HG03442 (cell line): Measurements from ENCODE around the gene PGP.

ENCODE experiments used
- ATAC-seq: cut with Tn5 transposase; IDR thresholded peaks from one replicate; pipeline ENCODE4 v1.9.1; 2021; ENCODE audit warnings: mild to moderate bottlenecking, moderate library complexity; ENCODE audit not compliant: unreplicated experiment

PGP gene

DNA sequence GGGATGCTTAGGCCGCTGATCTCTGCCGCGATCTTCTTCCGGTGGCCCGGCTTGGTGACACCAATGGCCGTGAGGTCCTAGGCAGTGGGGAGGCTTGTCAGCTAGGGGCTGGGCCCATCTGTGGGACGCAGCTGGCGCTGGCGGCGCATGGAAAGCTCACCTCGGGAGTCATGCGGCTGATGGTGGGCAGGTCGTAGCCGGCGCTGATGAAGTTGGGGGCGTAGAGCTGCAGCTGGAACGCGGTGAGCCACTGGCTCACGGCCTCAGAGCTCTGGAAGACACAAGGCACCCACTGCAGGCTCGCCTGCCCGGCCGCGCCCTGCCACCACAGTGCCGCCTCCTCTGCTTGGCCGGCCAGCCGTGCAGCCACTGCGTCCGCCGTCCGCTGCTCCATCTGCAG lies 31.0 kb downstream of the PGP start:
- ATAC-seq: no peak

DNA sequence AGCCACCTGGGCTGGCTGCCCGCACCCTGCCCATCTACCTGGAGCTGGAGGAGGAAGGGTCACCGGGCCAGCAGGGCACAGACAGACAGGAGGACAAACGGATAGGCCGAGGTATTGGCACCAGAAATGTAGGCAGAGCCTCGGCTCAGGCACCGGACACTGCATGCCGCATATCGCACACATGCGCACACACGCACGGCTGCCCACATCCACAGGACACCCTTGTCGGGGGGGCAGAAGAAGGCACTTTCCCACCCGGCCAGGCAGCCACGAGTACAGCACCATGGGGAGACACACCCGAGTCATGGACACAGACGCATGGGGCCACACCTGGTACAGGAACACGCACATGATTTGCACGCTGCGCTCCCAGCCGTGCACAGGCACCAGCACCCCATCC lies 32.7 kb downstream of the PGP start:
- no peak for ATAC-seq

DNA sequence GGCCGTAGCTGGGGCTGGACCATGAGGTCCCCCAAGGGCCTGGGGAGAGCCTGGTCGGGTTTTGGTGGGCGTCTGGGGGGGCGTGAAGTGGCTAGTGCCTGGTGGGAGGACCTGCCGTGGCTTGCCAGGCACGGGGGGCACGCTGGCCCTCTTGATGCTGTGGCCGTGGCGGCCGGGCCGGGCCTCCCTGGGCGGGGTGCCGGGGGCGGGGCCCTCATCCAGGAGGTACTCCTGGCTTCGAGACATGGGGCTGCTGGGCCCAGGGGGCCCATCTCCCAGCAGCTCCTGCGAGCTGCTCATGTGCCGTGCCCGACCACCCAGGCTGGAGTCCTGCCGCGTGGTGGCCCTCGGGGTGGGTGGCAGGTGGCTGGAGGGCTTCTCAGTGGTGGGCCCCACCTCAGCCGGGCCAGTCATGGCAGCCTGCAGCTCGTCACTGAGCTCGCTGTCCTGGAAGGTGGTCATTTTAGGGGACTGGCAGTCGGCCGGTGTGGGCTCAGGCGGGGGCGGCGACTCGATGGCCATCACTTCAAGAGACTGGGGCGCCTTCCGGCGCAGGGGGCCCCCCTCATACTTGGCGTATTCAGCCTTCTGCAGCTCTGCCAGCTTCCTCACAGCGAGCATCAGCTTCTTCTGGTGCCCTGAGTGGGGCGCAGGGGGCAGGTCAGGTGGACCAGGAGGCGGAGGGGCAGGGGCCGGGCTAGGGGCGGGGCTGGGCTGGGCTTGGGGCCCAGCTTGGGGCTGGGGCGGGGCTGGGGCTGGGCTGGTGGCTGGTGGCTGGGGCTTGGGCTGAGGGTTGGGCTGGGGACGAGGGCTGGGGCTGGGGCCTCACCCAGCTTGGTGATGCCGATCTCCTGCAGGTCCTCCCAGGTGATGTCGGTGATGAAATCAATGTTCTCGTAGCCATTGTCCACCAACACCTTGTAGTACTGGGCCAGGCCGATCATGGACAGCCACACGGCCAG lies 33.4 kb downstream of the PGP start:
- no peak for ATAC-seq

DNA sequence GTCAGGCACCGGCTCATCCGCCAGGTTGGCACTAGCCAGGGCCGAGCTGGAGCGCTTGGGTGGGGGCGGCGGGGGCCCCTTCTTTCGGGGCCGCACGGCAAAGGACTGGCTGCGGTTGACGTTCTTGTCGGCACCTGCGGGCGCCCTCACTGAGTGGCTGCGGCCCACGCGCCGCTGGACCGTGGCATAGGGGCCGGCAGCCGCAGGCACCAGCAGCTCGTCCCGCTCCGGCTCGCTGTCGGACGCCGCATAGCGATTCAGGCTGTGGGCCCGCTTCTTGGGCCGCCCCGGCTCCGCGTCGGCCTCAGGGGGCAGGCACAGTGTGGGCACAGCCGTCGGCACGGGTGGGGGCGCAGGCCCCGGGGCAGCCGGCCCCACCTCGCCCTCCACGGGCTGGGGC lies 34.2 kb downstream of the PGP start:
- ATAC-seq: no peak

DNA sequence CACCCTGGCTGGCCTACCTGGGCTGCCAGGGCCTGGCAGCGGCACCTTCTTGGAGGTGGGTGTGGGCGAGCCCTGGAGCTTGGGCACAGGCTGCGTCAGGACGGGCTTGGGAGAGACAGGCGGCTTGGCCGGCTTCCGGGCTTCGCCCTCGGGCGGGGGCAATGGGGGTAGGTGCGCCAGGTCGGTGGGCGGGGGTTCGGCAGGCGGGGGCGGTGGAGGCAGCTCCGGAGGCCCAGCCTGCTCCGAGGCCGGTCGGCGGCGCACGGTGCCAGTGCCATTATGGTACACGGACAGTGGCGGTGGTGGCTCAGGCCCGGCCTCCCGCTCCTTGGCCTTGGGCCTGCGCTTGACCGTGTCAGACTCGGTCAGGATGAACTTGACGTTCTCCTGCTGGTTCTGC lies 35.1 kb downstream of the PGP start:
- ATAC-seq: no peak

DNA sequence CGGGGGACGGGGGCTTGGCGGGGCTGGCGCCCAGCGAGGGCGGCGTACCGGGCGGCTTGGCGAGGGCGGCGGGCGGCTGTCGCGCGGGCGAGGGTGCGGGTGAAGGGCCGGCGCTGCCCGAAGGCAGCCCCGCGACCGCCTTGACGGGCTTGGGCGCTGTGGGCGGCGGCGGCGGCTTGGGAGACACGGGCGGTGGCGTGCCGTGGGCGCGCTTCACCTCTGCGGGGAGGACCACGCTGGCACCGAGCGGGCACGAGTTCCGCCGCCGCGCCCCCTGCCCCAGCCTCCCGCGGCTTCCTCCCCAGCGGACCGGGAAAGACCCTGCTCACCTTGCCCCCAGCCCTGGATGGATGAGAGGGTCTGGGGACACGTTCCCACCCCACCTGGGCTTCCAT lies 35.5 kb downstream of the PGP start:
- no peak for ATAC-seq

DNA sequence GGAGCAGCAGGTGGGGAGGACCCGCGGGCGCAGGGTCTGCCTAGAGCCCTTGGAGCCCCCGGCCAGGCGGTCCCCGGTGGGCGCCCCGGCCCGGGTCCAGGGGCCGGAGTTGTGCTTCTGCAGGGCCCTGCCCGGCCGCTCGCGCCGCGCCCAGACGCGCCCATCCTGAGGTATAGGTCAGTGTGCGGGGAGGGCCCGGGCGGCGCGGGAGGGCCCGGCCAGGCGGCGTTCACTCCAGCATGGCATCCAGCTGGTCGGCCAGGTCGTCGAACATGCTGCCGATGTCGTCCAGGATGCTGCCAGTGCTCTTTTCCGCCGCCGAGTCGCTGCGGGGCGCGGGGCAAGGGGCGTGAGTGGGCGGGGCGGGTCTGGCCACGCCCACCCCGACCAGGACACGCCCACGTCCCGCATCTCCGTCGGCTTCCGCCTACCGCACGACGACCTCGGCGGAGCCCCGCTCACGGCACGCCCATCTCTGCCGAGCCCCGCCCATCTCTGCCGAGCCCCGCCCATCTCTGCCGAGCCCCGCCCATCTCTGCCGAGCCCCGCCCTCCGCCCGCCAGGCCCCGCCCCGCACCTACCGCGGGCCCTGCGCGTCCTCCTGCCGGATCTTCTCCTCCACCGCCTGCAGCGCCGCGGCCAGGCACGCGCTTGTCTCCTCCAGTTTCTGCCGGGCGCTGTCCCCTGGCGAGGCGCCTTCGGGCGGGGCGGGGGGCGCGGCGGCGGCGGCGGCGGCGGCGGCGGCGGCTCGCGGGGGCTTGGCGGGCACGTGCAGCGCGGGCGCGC lies 36.1 kb downstream of the PGP start:
- ATAC-seq: no peak

DNA sequence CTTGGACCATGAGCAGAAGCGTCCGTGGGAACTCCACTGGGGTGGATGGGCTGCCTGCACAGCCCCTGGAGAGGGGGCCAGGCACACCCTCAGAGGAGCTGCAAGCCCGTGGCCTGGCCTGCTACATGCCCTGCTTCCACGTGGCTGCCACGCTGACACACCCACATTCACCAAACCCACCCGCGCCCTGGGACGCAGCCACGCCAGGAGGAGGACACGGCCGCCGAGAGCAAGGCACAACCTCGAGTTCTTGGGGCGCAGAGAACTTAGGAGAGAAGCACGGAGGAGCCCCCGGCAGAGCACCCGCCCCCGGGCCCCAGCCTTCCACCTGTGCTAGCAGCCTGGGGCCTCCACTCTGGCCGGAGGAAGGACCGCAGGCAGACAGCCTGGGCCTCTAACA lies 37.1 kb downstream of the PGP start:
- ATAC-seq: no peak

DNA sequence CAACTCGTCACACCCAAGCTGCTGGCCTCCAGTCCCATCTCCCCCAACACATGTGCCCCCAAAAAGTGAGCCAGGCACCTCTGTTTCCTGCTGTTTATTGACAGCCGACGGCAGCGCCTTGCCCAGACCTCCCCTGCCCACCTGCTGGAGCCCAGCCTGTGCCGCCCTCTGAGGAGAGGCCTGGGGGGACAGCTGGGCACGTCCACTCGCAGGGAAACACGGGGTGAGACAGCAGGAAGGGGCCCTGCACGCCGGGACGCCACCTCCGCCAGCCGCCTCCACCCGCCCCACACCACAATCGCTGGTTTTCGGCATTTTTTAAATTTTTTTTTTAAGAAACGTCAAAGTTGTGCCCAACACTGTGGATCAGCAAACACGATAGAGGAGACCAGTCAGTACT lies 37.5 kb downstream of the PGP start:
- no peak for ATAC-seq

DNA sequence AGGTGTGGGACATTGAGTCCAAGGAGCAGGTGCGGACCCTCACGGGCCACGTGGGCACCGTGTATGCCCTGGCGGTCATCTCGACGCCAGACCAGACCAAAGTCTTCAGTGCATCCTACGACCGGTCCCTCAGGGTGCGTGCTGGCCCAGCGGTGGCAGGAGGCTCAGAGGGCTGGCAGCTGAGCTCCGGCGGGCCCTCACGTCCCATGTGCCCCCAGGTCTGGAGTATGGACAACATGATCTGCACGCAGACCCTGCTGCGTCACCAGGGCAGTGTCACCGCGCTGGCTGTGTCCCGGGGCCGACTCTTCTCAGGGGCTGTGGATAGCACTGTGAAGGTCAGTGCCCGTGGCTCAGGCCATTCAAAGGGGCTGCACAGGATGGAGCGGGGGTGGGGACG lies 38.6 kb downstream of the PGP start:
- no peak for ATAC-seq

DNA sequence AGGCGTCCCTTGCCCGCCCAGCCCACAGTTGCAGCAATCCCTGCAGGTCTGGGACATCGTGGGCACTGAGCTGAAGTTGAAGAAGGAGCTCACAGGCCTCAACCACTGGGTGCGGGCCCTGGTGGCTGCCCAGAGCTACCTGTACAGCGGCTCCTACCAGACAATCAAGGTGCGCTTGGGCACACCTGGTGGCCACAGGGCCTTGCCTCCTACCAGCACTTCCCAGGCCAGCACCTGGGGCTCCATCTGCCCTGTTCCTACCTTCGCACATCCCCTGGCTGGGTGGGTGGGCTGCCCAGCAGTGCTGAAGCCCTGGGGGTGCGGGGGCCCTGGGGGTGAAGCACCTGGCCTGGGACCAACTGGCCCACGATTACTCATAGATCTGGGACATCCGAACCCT lies 39.2 kb downstream of the PGP start:
- no peak for ATAC-seq

DNA sequence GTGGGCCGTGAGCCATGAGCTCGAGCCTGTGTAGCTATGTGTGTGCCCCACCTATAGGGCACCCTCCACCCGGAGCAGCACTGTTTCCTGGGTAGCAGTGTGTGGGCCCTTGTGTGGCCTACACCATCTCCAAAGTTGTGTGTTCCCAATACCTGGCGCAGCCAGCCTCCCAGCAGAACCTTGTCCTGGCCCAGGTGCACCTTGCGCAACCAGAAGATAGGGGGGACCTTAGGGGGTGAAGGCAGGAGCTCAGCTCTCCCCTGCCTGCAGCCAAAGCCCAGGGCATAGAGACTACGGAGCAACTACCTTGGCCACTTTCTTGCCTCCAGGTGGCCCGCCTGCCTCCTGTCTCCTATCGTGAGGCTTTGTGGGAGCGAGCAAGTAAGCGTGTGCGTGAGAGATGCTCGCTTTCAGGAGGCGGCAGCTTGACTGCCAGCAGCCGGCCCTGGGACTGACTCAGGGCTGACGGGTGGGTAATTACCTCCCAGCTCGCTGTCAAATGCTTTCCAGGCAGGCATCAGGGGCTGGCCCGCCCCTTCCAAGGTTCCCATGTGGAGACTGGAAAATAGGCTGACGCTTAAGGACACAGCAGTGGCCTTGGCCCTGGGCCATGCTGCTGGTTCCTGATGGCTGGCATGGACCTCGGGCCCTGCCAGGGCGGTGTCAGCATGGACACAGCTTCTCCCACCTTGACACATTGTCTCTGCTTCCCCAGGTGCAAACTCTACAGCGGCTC lies 40.1 kb downstream of the PGP start:
- no peak for ATAC-seq

DNA sequence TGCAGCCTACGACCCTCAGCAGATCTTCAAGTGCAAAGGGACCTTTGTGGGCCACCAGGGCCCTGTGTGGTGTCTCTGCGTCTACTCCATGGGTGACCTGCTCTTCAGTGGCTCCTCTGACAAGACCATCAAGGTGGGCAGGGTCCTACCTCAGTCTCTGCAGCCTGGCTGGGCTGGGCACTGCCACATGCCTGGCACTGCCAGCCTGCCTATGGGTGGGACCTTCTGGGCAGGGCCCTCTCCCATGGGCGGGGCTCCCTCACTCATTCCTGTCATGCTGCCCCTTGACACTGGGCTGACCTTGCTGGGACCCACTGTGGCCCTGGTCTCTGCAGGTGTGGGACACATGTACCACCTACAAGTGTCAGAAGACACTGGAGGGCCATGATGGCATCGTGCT lies 40.7 kb downstream of the PGP start:
- no peak for ATAC-seq

DNA sequence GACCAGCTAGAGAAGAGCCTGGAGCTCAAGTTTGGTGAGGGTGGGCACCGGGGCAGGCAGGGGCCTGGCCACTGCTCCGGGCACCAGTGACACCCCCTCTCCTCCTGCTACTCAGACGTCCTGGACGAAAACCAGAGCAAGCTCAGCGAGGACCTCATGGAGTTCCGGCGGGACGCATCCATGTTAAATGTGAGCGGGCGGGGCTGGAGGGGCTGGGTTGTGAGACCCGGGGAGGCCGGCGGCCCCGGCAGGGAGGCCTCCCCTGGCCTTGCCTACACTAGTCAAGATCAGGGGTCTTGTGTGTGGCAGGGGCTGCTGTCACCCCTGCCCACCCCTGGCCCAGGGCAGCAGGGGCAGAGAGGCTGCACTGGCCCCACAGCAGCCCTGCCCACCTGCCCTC lies 41.3 kb downstream of the PGP start:
- ATAC-seq: no peak

DNA sequence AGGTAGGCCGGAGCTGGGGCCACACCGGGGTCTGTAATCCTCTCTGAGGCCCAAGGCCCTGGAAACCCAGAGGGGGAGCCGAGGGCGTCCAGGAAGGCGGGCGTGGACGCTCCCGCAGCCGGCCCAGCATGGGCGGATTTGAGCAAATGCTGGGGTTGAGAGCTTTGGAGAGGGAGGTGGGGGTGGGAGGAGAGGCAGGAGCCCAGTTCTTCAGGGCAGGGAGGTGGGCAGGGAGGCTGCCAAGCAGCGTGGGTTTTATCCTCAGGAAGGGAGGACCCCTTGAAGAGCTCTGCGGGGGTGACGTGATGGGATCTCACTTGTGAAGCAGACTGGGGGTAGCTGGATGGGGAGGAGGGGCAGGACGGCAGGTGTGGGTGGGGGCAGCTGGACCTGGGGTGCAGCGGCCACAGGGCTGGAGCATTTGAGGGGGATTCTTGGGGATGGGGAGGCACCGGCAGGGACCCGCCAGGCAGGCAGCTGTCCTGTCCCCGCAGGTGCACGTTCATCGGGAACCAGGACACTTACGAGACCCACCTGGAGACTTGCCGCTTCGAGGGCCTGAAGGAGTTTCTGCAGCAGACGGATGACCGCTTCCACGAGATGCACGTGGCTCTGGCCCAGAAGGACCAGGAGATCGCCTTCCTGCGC lies 41.8 kb downstream of the PGP start:
- no peak for ATAC-seq

DNA sequence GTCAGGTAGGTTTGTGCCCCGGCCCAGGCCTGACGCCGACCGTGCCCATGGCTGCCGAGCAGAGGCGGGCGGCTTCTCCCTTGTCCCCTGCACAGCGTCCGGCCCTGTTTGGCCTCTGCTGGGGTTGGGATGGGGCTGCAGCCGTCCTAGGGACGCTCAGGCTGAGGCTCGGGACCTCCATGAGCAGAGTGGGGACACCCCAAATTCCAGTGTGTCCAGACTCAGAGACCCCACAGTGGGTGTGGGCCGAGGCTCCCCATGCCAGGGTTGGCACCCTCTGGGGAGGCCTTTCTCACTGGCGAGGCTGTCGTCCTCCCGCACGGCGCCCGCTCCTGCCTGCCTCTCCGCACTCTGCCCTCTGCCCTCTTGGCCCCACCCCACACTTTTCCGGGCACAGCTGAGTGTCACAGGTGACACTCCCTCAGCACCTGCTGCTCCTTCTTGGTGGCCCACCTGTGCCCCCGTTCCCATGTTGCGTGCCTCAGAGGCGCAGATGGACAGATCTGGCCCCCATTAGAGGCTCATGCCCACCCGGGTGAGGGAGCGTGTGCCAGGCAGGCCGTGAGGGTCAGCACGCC lies 43.0 kb downstream of the PGP start:
- ATAC-seq: no peak

DNA sequence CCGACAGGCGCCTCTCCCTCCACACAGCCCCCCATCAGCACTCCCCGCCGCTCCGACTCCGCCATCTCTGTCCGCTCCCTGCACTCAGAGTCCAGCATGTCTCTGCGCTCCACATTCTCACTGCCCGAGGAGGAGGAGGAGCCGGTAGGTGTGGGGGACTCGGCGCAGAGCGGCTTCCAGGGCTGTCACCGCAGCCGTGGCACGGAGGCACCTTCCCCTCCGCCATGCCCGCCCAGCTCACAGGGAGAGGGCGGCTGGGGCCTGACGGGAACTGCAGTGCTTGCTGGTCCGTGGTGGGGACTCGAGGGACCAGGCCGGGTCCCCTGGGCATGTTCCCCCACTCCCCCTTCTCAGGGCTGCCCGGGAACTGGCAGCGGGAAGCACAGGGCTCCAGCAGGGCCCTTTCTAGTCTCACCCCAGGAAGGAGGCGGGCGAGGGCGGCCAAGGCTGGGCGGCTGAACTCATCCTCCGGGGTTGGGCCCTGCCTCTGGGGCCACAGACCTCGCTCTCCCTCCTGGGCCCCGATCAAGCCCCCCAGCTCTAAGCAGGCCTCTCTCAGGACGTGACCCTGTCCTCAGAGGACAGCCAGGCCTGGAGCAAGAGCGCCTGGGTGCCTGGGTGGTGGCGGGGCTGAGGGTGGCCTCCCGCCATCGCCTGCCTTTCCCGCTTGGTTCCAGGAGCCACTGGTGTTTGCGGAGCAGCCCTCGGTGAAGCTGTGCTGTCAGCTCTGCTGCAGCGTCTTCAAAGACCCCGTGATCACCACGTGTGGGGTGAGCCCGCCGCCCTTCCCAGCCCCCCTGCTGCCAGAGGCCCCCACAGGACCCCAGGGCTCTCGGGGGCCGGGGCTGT lies 43.8 kb downstream of the PGP start:
- no peak for ATAC-seq

DNA sequence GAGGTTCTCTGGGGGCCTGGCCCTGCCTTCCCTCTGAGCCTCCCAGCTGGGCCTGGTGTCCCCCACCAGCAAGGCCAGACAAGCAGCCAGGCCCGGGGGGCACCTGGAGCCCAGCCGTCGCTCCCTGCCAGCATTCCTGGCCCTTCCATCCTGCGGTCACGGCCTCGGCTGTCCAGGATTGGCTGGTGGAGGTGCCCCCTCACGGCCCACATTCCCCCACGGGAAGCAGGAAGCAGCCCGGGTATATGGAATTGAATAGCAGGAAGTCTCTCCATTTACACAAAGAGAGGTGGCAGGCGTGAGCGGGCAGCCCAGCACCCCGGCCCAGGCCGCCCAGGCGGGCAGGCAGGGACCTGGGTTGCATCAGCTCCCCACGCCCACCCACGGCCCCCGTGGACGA lies 44.6 kb downstream of the PGP start:
- ATAC-seq: no peak

DNA sequence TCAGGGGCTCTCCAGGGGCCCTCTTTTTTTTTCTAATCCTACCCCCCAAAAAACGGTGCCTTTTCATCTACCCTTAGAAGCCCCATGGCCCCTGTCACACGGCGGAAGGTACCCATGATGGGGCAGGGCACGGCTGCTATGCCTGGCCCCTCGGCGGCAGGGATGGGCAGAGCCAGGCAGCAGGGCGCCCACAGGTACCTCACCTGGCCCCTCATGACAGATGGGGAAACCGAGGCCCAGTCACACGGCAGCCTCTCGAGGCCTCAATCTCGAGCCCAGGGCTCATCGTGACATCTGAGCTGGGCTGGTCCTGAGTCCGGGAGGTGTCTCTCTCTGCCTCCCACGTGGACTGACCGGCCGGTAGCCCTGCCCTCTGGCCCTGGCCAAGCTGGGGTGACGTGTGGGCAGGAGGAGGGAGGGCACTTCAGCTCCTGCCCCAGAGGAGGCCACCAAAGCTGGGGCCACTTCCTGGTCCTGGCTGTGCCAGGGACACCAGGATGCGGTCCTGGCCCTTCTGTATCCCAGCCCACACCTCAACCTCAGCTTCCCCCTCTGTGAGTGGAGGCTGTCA lies 47.5 kb downstream of the PGP start:
- ATAC-seq: no peak
